ENCODE results near the gene SMARCC1.

The SMARCC1 gene

GRCh38 chr3:47629770-47630169 is 151.9 kb downstream of the SMARCC1 start:
- no peak for TF ChIP-seq CTCF (IDR thresholded peaks at IDR 0.05; ENCODE audit: low read depth, low read length, missing control alignments)
- H3K4me3 ChIP-seq (replicated peaks; ENCODE audit: low read depth, low read length): no peak overlapping the region
- DNase-seq (ENCODE audit: extremely low read depth, low read depth): no peak

GRCh38 chr3:47628426-47628825 is 153.3 kb downstream of the SMARCC1 start:
- TF ChIP-seq CTCF (IDR thresholded peaks at IDR 0.05; ENCODE audit: low read depth, low read length, missing control alignments): no peak
- H3K4me3 ChIP-seq (replicated peaks; ENCODE audit: low read depth, low read length): no peak overlapping the region
- DNase-seq (ENCODE audit: extremely low read depth, low read depth): no peak

GRCh38 chr3:47622671-47623461 is 158.8 kb downstream of the SMARCC1 start:
- DNase-seq (ENCODE audit: extremely low read depth, low read depth): no peak
- TF ChIP-seq CTCF (IDR thresholded peaks at IDR 0.05; ENCODE audit: low read depth, low read length, missing control alignments): no peak

GRCh38 chr3:47617086-47618010 is 164.3 kb downstream of the SMARCC1 start:
- DNase-seq (ENCODE audit: extremely low read depth, low read depth): no peak
- H3K4me3 ChIP-seq (replicated peaks; ENCODE audit: low read depth, low read length): no peak overlapping the region
- no peak for TF ChIP-seq CTCF (IDR thresholded peaks at IDR 0.05; ENCODE audit: low read depth, low read length, missing control alignments)

More at GRCh38 chr3:47622671-47623461, 158.8 kb downstream of the SMARCC1 start:
- no peak overlapping the region for H3K4me3 ChIP-seq (replicated peaks; ENCODE audit: low read depth, low read length)

- TF ChIP-seq CTCF (IDR thresholded peaks at IDR 0.05; ENCODE audit: low read depth, low read length, missing control alignments): no peak
- H3K4me3 ChIP-seq (replicated peaks; ENCODE audit: low read depth, low read length): no peak overlapping the region
- DNase-seq (ENCODE audit: extremely low read depth, low read depth): no peak
Observed at GRCh38 chr3:47614788-47615187, 166.9 kb downstream of the SMARCC1 start.

- no peak for DNase-seq (ENCODE audit: extremely low read depth, low read depth)
- H3K4me3 ChIP-seq (replicated peaks; ENCODE audit: low read depth, low read length): no peak overlapping the region
- no peak for TF ChIP-seq CTCF (IDR thresholded peaks at IDR 0.05; ENCODE audit: low read depth, low read length, missing control alignments)
Observed at GRCh38 chr3:47613722-47614121, 168.0 kb downstream of the SMARCC1 start.
